Stimulated activated CD4-positive, alpha-beta T cell treated with anti-CD3 and anti-CD28 coated beads, Interleukin-4, amount 100 ng/mL, for 4 hours (primary cell): ENCODE measurements around the gene ABHD14A.
"Not testable (repeated sequence)": the region's sequence is repeated elsewhere in the genome, so short reads cannot be mapped to it uniquely, and the experiment has no call there.

ENCODE experiments used
- DNase-seq, 2 experiments: peaks; one replicate each; pipeline ENCODE4 v3.0.0-alpha.2; 2020

ABHD14A gene

DNA sequence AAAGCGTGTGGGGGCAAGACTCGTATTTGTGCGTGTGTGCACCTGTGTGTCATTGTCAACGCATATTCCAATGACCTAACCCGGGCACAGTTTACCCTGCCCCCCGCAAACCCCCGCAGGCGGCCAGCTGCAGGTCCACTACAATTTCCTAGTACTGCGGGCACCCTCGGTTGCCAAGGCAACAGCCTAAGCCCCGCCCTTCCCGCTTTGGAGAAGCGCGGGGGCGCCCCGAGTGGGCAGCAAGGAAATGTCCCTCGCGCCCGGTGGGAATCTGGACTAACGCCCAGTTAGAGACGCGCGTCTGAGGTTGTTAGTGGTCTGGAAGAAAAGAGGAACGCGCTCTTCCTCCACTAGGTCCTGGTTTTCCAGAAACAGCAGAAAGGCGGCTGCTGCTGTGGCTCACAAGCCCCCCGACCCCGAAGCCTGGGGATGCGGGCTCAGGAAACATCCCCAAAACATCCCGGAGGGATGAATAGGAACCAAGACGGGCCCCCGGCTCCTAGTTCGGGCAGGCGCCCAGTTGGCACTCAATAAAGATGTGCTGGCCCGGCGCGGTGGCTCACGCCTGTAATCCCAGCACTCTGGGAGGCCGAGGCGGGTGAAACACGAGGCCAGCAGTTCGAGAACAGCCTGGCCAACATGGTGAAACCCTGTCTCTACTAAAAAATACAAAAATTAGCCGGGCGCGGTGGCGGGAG, 1.1 kb downstream of the ABHD14A start:
- no peak for DNase-seq

- DNase-seq = peak in 1 of 2 experiments; percentile 26
These were observed 2.7 kb downstream of the ABHD14A start for GRCh38 chr3:51977446-51978142.

DNA sequence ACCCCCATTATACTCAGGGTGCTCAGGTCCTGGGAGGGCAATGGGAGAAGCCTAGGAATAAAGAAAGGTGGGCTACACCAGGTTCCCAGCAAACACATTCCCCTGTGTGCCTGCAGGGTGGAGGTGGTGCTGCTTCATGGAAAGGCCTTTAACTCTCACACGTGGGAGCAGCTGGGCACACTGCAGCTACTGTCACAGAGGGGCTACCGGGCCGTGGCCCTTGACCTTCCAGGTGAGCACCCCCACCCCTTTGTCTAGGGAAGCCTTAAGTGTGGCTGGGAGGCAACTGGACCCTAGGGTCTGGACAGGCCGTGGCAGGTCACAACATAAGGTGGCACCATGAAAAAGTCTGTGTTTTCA, 3.3 kb downstream of the ABHD14A start:
- DNase-seq = no peak

- DNase-seq = no peak
These were observed 5.4 kb downstream of the ABHD14A start for GRCh38 chr3:51980253-51980652.

- DNase-seq = no peak
These were observed 7.5 kb downstream of the ABHD14A start for GRCh38 chr3:51982352-51982837.

- DNase-seq = peak; percentile 73 to 75
These were observed 8.1 kb downstream of the ABHD14A start, which contains the start of gene ACY1 for GRCh38 chr3:51982838-51983577. Gene ACY1 (plus strand): TSS chr3:51983535. CDS start chr3:51984065, 530 bp downstream.

DNA sequence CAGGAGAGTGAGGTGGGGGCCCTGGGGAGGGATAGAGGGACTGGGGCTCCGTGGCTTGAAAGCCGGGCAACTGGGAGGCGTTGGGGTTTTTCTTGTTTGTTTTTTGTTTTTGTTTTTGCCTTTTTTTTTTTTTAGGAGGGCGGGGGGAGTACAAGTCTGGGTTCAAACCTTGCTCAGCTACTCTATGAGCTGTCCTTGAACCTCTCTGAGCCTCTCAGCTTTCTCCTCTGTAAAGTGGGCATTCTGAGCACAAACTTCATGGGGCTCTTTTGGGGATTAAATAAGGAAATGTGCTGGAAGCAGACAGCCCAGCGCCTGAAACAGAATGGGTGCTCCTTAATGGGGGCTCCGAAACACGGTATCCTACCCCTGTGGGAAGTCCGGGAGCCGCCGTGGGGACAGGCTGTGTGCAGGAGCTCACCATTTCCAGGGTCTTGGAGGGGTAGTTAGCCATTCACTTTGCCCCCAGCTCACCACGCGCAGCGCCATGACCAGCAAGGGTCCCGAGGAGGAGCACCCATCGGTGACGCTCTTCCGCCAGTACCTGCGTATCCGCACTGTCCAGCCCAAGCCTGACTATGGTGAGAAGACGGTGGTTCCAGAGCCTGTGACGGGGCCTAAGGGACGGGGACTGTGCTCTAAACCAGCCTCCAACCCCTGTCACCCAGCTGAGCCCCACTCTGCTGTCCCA, 8.9 kb downstream of the ABHD14A start:
- no peak for DNase-seq

GRCh38 chr3:51984269-51984647, 9.4 kb downstream of the ABHD14A start:
- DNase-seq = no peak

GRCh38 chr3:51985063-51985462, 10.2 kb downstream of the ABHD14A start:
- no peak for DNase-seq

GRCh38 chr3:51986010-51986947, 11.4 kb downstream of the ABHD14A start:
- no peak for DNase-seq

- no peak for DNase-seq
These were observed 12.7 kb downstream of the ABHD14A start for GRCh38 chr3:51987568-51987967.

DNA sequence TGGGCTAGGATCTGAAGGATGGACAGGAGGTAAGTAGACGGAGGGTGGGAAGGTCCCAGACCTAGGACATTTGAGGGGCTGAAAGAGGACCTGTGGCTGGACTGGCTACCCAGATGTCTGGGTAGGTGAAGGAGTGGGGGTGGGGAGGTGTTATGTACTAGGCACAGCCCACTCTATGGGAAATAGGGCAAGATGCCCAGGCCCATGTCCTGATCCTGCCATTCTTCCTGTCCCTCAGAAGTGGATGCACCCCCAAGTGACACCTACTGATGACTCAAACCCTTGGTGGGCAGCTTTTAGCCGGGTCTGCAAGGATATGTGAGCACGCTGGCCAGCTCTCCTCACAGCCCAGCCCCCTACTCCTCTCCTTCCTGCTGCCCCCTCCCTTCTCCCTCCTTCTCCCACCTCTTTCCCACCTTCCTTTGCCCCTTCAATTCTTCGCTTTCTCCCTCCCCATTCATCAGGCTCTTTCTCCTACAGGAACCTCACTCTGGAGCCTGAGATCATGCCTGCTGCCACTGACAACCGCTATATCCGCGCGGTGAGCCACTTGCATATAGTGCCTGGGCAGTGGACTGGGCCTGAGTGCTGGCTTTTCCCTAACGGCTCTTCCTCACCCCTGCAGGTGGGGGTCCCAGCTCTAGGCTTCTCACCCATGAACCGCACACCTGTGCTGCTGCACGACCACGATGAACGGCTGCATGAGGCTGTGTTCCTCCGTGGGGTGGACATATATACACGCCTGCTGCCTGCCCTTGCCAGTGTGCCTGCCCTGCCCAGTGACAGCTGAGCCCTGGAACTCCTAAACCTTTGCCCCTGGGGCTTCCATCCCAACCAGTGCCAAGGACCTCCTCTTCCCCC, 13.7 kb downstream of the ABHD14A start:
- DNase-seq = no peak

- not testable (repeated sequence) for DNase-seq
These were observed 15.7 kb downstream of the ABHD14A start for GRCh38 chr3:51990501-51990971.

- no peak for DNase-seq
These were observed 17.3 kb downstream of the ABHD14A start for GRCh38 chr3:51992017-51992682.

DNA sequence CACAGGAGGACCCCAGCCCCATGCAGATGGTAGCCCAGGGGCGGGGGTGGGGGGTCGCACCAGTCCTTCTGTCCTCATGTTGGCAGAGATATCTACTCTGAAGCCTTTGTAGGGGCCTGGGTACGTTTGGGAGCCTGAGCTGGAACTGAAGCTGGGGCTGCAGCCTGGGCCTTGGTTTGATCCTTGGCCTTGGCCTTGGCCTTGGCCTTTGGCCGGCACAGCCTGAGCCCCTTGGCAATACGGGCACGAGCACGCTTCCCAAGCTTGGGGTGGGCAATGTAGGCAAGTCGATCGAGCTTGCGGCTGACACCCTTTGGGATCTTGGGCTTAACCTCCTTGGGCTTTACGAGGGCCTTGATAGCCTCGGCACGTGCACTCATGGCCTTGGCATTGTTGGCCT, 18.8 kb downstream of the ABHD14A start:
- DNase-seq = not testable (repeated sequence)

DNA sequence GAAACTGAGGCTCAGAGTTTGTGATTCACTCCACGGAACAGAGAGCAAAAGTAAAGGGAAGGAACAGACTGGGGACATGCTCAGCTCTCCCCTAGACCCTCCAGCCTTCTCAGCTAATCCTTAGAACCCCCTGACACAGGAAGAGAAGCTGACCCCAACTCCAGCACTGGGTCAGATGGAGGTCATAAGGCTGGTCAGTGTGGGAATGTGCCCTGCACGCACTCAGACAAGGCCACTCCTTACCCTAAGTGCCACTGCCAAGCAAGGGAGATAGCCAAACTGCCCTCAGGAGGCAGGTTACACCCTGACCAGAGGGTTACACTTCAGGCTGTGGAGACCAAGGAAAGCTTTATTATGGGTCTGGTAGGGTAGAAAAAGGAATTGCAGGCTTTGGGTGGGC, 19.7 kb downstream of the ABHD14A start:
- DNase-seq = no peak

- DNase-seq = peak; percentile 85 to 92
These were observed 20.7 kb downstream of the ABHD14A start, which contains the start of gene RPL29 for GRCh38 chr3:51995346-51996163. Gene RPL29 (minus strand): TSS chr3:51995895. CDS start chr3:51995461, 434 bp downstream.

GRCh38 chr3:51997172-51997571, 22.3 kb downstream of the ABHD14A start:
- DNase-seq = no peak
